ENCODE results near the gene CCDC170. TPM values are rescaled to one million over a fixed set of nuclear protein-coding genes. Genes with fewer than 3 reads are reported as not detected.

CCDC170 gene
- total RNA-seq, 1 donor from 2014 or later, result not detected

DNA sequence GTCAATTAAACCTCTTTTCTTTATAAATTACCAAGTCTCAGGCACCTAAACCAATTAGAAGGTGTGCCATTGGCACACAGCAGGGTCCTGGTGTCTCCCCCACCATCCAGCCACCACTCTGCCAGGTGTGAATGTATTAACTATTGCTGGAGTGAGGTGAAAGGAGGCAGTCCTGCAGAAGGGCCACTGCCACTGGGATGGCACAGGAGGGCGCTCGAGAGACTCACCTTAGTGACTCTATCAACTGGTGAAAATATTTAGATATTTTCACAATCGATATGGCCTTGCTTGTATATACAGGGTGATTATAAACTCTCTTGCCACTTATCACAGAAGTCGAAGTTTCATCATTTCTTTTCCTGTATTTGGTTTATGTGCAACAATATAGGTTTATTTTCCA, 168.1 kb downstream of the CCDC170 start:
- Mint-ChIP-seq H3K4me3 (no peak overlapping the region), H3K9me3 (no peaks in the 10 kb centered on the region), H3K27me3 (ENCODE audit: insufficient read depth) (peaks cover 14% of the 10 kb centered on the region), H3K27ac (no peak overlapping the region), H3K4me1 (ENCODE audit: low read depth) (no peaks in the 10 kb centered on the region), H3K36me3 (ENCODE audit: low read depth) (no peaks in the 10 kb centered on the region)
- intact Hi-C loops (cut with micrococcal nuclease), result no loop called here
- DNase-seq (ENCODE audit: low spot score), result no peak

DNA sequence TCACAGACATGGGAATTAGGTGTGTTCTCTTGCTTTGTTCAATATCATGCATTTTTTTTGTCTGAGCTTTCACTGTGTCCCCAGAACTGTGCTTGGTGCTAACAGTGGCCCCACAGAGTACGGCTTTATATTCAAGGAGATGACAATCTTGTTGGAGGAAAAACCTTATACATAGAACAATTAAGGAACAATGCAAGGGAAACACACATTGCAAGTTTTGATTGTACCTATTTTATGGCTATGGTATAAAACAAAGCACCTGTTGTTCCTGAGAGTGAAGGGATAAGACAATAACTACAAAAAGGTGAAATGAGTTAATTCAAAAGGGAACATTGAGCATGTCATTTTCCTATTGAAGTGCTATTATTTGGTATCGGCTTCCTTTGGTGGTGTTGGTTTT, 169.7 kb downstream of the CCDC170 start:
- Mint-ChIP-seq H3K4me1 (ENCODE audit: low read depth) (no peaks in the 10 kb centered on the region), H3K27ac (no peak overlapping the region), H3K4me3 (no peak overlapping the region), H3K9me3 (no peaks in the 10 kb centered on the region), H3K36me3 (ENCODE audit: low read depth) (no peaks in the 10 kb centered on the region), H3K27me3 (ENCODE audit: insufficient read depth) (peaks cover 20% of the 10 kb centered on the region)
- DNase-seq (ENCODE audit: low spot score), result no peak
- intact Hi-C loops (cut with micrococcal nuclease), result no loop called here

DNA sequence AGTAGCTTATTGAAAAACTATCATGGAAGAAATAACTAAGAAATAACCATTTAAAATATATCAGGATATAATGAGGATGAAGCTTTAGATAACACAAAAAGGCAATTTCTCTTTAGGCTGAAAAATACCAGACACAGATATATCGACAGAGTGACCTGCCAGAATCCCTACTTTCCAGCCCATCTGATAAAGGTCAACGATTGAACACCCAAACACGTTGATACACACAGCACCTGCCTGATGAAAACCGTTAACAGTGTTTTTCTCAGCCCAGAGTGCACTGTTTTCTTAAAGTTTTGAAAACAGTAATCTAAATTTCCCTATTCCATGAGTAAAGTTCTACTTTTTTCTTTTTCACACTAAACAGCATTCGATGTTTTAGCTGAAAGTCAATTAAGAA, 170.6 kb downstream of the CCDC170 start:
- H3K4me1 Mint-ChIP-seq (ENCODE audit: low read depth), result no peaks in the 10 kb centered on the region
- no peak overlapping the region for H3K27ac Mint-ChIP-seq
- H3K27me3 Mint-ChIP-seq (ENCODE audit: insufficient read depth), result peaks cover 17% of the 10 kb centered on the region
- no peaks in the 10 kb centered on the region for H3K36me3 Mint-ChIP-seq (ENCODE audit: low read depth)
- intact Hi-C loops (cut with micrococcal nuclease), result no loop called here
- no peaks in the 10 kb centered on the region for H3K9me3 Mint-ChIP-seq
- no peak for DNase-seq (ENCODE audit: low spot score)
- H3K4me3 Mint-ChIP-seq, result no peak overlapping the region

DNA sequence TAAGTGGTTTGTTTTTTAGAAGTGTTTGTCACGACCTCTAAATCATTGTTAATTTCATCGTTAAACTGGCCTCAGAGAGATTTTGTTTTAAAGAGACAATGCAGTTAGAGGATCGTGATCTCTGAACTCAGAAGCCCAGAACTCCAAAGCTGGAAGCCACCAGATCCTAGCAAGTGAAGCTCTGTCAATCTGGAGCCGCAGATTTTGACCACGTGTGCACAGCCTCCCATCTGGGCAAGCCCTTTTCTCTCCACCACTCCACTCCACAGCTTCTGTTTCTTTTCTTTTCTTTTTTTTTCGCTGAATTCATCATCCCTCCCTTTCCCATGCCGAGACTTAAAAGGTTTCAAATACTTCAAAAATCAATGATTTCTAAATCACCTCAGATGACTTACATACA, 171.5 kb downstream of the CCDC170 start:
- Mint-ChIP-seq H3K27ac (no peak overlapping the region), H3K36me3 (ENCODE audit: low read depth) (no peaks in the 10 kb centered on the region), H3K4me1 (ENCODE audit: low read depth) (no peaks in the 10 kb centered on the region), H3K4me3 (no peak overlapping the region), H3K9me3 (no peaks in the 10 kb centered on the region), H3K27me3 (ENCODE audit: insufficient read depth) (peaks cover 17% of the 10 kb centered on the region)
- no peak for DNase-seq (ENCODE audit: low spot score)
- intact Hi-C loops (cut with micrococcal nuclease), result no loop called here

- Mint-ChIP-seq H3K9me3 (no peaks in the 10 kb centered on the region), H3K27ac (no peak overlapping the region), H3K4me1 (ENCODE audit: low read depth) (no peaks in the 10 kb centered on the region), H3K27me3 (ENCODE audit: insufficient read depth) (peaks cover 17% of the 10 kb centered on the region), H3K4me3 (no peak overlapping the region), H3K36me3 (ENCODE audit: low read depth) (no peaks in the 10 kb centered on the region)
- no peak for DNase-seq (ENCODE audit: low spot score)
- intact Hi-C loops (cut with micrococcal nuclease), result no loop called here
These were observed 172.7 kb downstream of the CCDC170 start for GRCh38 chr6:151666526-151666925.

DNA sequence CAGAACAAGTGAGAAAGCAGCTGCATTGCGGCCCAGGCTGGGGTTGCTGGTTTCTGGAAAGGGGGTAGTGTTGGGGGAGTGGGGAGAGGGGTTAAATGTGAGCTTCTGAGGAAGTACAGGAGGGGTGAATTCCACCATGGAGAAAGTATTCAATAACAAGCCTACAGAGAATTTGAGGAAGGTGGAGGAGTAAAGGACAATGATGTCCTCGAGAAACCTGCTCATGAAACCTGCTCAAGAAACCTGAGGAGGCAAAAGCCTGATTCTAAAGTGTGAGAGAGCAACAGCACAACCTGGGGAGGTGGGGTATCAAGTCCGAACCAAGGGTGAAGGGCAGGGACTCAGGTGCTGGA, 175.4 kb downstream of the CCDC170 start:
- Mint-ChIP-seq H3K27ac (no peak overlapping the region), H3K27me3 (ENCODE audit: insufficient read depth) (peaks cover 17% of the 10 kb centered on the region), H3K36me3 (ENCODE audit: low read depth) (no peaks in the 10 kb centered on the region), H3K4me1 (ENCODE audit: low read depth) (no peaks in the 10 kb centered on the region), H3K4me3 (no peak overlapping the region), H3K9me3 (no peaks in the 10 kb centered on the region)
- intact Hi-C loops (cut with micrococcal nuclease), result no loop called here
- no peak for DNase-seq (ENCODE audit: low spot score)

GRCh38 chr6:151670116-151670515, 176.3 kb downstream of the CCDC170 start:
- intact Hi-C loops (cut with micrococcal nuclease), result no loop called here
- no peak overlapping the region for H3K27ac Mint-ChIP-seq
- H3K4me1 Mint-ChIP-seq (ENCODE audit: low read depth), result peaks cover under 1% of the 10 kb centered on the region
- H3K4me3 Mint-ChIP-seq, result no peak overlapping the region
- no peaks in the 10 kb centered on the region for H3K36me3 Mint-ChIP-seq (ENCODE audit: low read depth)
- no peaks in the 10 kb centered on the region for H3K9me3 Mint-ChIP-seq
- H3K27me3 Mint-ChIP-seq (ENCODE audit: insufficient read depth), result peaks cover 19% of the 10 kb centered on the region
- no peak for DNase-seq (ENCODE audit: low spot score)

Other genes starting within 250 kb of the CCDC170 start
- gene ZBTB2, start 102.5 kb upstream of the CCDC170 start, total RNA-seq, result 24.0 and 24.3 TPM in 2 replicates
- 20.0 and 20.5 TPM in 2 replicates for gene RMND1, start 41.9 kb upstream of the CCDC170 start, total RNA-seq